GM12865 (cell line): ENCODE measurements around the gene IFT25.
"Not testable (repeated sequence)": the region's sequence is repeated elsewhere in the genome, so short reads cannot be mapped to it uniquely, and the experiment has no call there.

Experiments used
- DNase-seq: peaks from one replicate; pipeline ENCODE4 v3.0.0; 2010; ENCODE audit warnings: low read depth
- H3K4me3 ChIP-seq: 2 replicates; pipeline ENCODE4 v1.5.1; 2011; ENCODE audit warnings: mild to moderate bottlenecking, low read depth, low read length, control low read depth
- TF ChIP-seq, protein P1 (sequence below): IDR thresholded peaks from 2 replicates; pipeline ENCODE4 v1.5.1; 2011; ENCODE audit warnings: low read length, control low read depth, low read depth, inconsistent platforms; ENCODE audit not compliant: insufficient read depth; ENCODE audit errors: missing control alignments

The IFT25 gene

DNA sequence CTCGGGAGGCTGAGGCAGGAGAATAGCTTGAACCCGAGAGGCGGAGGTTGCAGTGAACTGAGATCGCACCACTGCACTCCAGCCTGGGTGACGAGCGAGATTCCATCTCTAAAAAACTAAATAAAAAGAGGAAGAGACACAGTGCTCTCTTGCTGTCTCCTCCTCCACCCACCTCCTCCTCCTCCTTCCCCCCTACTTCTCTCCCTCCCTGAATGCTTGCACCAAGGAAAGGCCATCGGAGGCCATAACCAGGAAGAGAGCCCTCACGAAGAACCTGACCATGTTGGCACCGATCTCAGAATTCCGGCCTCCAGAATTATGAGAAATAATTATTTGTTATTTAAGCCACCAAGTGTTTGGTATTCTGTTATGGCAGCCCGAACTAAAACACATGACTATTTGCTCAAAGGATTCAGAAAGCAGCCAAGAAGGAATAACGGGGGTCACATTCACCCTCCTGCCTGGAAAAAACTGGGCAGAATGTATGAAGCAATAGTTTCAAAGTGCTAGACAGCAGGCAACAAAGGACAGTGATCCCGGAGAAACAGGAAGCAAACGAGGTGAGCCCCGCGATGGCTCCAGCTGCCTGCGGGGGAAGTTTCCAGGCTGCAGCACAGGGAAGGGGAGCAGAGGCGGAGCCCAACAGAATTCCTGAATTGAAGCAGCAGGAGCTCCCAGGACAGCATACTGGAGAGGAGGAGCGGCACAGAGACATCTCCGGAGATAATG is 36.7 kb upstream of the IFT25 start:
- DNase-seq = no peak
- H3K4me3 ChIP-seq = no peak overlapping the region
- TF ChIP-seq, protein P1, sequence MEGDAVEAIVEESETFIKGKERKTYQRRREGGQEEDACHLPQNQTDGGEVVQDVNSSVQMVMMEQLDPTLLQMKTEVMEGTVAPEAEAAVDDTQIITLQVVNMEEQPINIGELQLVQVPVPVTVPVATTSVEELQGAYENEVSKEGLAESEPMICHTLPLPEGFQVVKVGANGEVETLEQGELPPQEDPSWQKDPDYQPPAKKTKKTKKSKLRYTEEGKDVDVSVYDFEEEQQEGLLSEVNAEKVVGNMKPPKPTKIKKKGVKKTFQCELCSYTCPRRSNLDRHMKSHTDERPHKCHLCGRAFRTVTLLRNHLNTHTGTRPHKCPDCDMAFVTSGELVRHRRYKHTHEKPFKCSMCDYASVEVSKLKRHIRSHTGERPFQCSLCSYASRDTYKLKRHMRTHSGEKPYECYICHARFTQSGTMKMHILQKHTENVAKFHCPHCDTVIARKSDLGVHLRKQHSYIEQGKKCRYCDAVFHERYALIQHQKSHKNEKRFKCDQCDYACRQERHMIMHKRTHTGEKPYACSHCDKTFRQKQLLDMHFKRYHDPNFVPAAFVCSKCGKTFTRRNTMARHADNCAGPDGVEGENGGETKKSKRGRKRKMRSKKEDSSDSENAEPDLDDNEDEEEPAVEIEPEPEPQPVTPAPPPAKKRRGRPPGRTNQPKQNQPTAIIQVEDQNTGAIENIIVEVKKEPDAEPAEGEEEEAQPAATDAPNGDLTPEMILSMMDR = no peak

DNA sequence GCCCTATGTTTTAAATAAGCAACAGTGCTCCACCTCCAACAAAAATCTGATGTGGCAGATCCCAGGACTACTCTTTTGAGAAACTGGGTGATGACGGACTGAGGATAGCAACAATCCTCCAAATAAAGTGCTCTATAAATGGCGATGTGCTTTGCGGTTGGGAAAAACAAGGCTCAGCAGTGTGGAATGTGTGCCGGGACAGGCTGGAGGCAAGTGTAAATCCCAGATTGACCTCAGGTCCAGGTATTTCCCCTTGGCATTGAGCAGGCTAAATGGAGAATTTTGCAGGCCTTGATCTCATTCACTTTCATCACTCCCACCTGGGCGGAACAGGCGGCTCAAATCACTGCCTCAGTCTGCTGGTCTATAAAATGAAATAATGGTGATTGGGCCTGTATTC is 35.7 kb upstream of the IFT25 start:
- TF ChIP-seq, protein P1 = no peak
- DNase-seq = no peak

DNA sequence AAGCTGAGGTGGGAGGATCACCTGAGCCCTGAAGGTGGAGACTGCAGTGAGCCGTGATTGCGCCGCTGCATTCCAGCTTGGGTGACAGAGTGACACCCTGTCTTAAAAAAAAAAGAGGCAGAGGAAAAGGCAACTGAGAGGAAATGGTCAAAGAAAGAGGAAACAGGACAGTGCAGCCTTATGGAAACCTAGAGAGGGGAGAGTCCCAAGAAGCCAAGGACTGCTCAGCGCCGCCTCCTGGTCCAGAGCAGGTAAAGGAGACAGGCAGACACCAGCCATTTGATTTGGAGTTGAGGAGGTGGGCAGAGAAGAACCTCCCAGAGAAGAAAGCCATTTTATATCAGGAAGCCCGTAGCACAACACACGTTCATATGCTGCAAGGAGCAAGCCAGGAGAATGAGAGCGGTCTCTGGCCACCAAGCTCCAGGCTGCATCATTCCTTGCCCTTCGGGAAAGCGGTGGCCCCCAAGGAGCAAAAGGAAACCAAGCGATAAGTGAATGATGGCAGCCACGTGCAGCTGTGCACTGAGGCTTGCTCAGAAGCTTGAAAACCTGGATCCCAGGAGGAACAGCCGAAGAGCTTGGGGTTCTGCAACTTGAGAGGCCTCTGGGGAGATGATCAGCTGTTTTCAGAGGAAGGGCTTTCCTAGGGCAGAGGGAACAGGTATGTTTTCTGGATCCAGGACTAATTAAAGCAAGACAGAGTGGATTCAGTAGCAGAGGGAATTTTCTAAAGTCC is 34.4 kb upstream of the IFT25 start:
- no peak overlapping the region for H3K4me3 ChIP-seq
- no peak for DNase-seq
- TF ChIP-seq, protein P1 = no peak

More for the DNA sequence above, 35.7 kb upstream of the IFT25 start:
- no peak overlapping the region for H3K4me3 ChIP-seq

DNA sequence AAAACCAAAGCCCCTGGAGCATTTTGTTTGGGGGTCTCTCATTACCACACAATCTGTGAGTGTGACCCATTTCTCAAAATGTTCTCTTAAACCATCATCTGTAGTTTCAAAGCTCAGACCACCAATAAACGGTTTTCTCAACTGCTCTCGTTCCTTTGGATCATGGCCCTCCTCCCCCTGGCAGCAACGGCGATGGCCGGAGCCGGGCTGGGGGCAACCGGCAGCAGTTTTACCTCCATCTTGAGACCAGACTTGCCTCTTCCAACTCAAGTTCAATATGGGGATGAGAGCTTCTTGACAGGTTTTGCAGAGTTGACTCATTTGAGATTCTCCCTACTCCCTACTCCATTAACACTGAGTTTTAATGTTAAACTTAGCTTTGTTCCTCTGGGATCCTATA is 30.4 kb upstream of the IFT25 start:
- DNase-seq = no peak
- no peak overlapping the region for H3K4me3 ChIP-seq
- TF ChIP-seq, protein P1 = no peak

DNA sequence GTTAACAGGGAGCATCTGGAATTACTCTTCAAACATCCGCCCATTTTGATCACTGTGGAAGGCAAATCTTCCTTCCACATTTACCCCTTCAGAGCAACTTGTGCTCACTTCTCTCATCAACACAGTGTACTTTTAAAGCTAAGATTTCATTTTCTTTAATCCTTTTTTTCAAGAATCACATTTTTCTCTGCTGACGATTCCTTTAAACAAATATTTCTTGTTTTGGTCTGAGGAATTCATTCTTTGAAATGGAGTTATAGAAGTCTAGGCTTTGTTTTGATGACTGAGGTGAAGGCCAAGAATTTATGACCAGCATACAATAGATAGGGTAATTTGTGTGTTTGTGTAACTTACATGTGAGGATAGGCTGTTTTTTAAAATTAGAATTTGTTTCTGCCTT is 26.2 kb upstream of the IFT25 start:
- no peak for DNase-seq
- TF ChIP-seq, protein P1 = no peak
- H3K4me3 ChIP-seq = no peak overlapping the region

DNA sequence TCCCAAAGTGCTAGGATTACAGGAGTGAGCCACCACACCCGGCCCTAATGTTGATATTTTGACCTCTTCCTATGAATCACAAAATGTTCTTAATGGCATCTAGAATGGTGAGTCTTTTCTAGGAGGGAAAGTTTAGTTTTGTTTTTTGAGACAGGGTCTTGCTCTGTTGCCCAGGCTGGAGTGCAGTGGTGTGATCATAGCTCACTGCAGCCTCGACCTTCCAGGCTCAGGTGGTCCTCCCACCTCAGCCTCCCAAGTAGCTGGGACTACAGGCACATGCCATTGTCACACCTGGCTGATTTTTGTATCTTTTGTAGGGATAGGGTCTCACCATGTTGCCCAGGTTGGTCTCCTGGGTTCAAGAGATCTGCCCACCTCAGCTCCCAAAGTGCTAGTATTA is 23.8 kb upstream of the IFT25 start:
- not testable (repeated sequence) for H3K4me3 ChIP-seq, DNase-seq

DNA sequence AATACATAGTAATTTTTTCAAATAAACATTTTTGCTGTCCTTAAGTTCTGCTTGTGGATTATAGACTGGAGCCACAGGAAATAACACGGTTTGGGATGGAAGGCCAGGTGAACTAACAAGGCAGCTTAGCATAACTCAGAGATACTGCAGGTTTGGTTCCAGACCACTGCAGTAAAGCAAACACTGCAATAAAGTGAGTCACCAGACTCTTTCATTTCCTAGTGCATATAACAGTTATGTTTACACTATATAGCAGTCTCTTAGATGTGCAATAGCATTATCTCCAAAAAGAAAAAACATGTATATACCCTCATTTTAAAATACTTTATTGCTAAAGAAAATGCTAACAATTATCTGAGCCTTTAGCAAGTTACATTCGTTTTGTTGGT is 22.6 kb upstream of the IFT25 start:
- H3K4me3 ChIP-seq = no peak overlapping the region
- TF ChIP-seq, protein P1 = no peak
- DNase-seq = no peak
